Endometrial microvascular endothelial cells (primary cell): ENCODE results near the gene TRAF6. TPM values are rescaled to one million over a fixed set of nuclear protein-coding genes. Genes with fewer than 3 reads are reported as not detected.

Source experiments
- in situ Hi-C: cut with HindIII; loops from 2 replicates; pipeline ENCODE4 v1.10.0; 2017; ENCODE audit warnings: low sequenced_read_pairs, low pct_unique_long_range_greater_than_20kb; ENCODE audit errors: inconsistent ontology term
- total RNA-seq: library from RNA; depleted of rRNA; stranded (reverse); fragments of >200 nt; gene quantifications from one replicate; pipeline ENCODE4 v1.2.3, GENCODE V29; 2015; ENCODE audit errors: inconsistent ontology term

The TRAF6 gene
- total RNA-seq, 1 donor from 2014 or later: 9.4 TPM

- in situ Hi-C loops: no loop called here
These were observed 44.5 kb downstream of the TRAF6 start for GRCh38 chr11:36465449-36466163.

DNA sequence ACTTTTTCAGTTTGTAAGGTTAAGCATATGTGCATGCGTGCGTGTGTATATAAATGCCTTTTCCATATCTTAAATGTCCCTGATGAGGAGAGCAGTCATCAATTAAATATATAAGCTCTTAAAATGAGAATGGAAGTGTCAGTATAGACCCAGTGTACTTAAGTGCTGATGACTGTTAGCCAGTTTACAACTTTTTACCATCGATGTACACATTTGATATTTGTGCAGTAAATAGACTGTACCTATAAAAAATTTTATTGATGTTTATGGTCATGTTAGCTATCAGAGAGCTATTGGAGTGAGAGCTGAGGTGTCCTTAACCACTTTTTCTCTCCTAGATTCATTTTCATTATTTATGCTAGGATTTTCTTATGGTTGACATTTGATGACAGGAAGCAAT lies 45.4 kb downstream of the TRAF6 start:
- in situ Hi-C loops: no loop called here

GRCh38 chr11:36463781-36464180 lies 46.3 kb downstream of the TRAF6 start:
- in situ Hi-C loops: no loop called here

- in situ Hi-C loops: no loop called here
These were observed 47.8 kb downstream of the TRAF6 start for GRCh38 chr11:36462321-36462720.

- in situ Hi-C loops: no loop called here
These were observed 49.9 kb downstream of the TRAF6 start for GRCh38 chr11:36460220-36460619.

DNA sequence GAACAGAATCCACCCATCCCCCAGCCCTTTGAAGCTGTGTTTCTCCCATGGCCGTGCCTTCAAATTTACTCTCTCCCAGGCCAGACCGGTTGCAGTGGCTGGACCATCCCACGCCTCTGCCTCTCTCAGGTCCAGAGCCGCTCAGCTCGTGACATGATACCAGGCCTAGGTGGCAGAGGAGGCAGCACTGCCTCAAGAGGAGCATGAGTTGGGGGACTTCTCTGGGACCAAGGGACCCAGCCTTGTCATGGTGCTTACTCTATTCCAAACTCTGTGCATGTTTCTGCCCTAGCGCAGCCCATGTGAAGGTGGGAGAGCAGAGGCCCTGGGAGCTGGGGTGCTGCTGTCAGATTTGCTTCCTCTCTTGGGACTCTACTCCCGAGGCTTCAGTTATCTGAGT lies 51.0 kb downstream of the TRAF6 start:
- in situ Hi-C loops: no loop called here

GRCh38 chr11:36458129-36458915 lies 51.8 kb downstream of the TRAF6 start:
- in situ Hi-C loops: no loop called here

GRCh38 chr11:36456156-36456555 lies 53.9 kb downstream of the TRAF6 start:
- in situ Hi-C loops: no loop called here

GRCh38 chr11:36455658-36456111 lies 54.4 kb downstream of the TRAF6 start:
- in situ Hi-C loops: no loop called here

GRCh38 chr11:36454941-36455631 lies 55.0 kb downstream of the TRAF6 start:
- in situ Hi-C loops: no loop called here

GRCh38 chr11:36454551-36454940 lies 55.5 kb downstream of the TRAF6 start:
- in situ Hi-C loops: no loop called here

- in situ Hi-C loops: no loop called here
These were observed 56.4 kb downstream of the TRAF6 start for GRCh38 chr11:36453678-36454077.

GRCh38 chr11:36452961-36453360 lies 57.1 kb downstream of the TRAF6 start:
- in situ Hi-C loops: no loop called here

DNA sequence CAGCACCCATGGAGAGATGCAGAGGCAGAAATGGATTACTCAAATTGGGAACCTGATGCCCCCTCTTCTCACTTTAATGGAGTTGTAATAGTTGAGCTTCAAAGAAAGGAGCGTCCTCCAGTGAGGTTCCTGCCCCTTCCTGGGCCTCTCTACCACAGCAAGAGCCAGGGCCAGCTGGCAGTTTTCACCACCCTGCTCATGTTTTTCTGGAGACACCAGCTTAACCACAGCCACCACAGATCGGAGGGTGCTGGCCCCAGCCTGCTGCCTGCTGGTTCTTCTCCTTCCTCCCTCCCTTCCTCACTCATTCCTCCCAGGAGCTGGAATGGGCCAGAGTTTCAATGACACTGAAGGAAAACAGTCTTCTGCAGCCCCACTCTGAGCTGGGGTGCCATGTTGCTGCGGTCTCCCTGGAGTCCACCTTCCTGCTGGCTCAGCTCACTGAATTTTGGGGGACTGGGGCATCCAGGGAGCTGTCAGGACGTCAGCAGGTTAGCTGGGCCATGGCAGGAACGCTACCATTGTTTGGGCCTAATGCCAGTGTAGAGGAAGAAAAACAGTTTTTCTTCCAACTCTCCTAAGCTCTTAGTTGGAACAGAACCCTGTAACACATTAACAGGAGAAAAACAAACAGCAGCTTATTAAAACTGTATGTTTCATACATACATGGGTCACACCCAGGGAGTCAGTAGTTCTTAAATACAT lies 57.7 kb downstream of the TRAF6 start:
- in situ Hi-C loops: no loop called here

- in situ Hi-C loops: no loop called here
These were observed 58.4 kb downstream of the TRAF6 start for GRCh38 chr11:36451681-36452080.

GRCh38 chr11:36451045-36451444 lies 59.0 kb downstream of the TRAF6 start:
- in situ Hi-C loops: no loop called here

- in situ Hi-C loops: no loop called here
These were observed 59.9 kb downstream of the TRAF6 start for GRCh38 chr11:36450110-36450572.

DNA sequence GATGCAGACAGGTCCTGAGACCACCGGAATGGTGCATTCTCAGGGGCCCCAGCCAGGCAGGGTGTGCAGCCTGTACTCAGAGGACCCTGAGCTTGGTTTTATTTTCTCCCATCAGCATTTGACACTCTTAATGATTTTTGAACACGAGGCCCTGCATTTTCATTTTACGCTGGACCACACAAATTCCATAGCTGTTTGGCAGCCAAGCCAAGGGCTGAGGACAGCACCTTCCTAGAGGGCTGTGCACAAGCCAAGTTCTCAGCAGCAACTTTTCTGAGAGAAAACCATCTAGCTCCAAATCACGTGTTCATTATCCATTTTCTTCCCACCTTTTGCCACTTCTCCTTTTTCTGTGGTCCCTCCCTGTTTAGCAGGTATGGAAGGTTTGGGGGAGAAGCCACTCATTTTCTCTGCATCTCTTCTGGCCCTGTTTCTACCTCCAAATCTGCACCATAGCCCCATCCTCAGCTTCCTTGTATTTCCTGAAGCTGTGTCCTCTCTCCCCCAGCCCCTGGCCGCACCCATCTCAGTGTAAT lies 60.4 kb downstream of the TRAF6 start:
- in situ Hi-C loops: no loop called here

DNA sequence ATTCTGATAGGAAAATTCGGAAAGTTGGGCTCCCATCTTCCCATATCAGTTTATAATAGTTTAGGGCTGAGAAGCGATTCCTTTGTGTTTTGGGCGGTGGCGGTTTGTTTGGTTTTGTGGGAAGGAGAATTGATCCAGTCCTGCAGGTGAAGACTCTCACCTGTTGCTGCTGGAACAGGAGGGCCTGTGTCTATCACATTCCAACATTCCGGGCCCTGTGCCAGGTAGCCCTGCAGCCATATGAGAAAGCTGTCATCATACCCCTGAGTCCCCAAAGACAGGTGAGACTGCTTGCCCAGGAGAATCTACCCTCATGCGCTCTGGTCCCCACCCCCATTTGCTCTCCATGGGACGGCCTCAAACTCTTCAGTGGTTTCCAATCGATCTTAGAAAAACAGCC lies 62.1 kb downstream of the TRAF6 start:
- in situ Hi-C loops: no loop called here
